NCI-H2081 (cell line): ENCODE data around the gene SH2B2.

Source experiments
- DNase-seq, 2 experiments: peaks; one replicate each; lab custom pipeline; 2025; lab: John Stamatoyannopoulos, UW

The SH2B2 gene

GRCh38 chr7:102266541-102266940, 20.1 kb upstream of the SH2B2 start:
- no peak for DNase-seq

DNA sequence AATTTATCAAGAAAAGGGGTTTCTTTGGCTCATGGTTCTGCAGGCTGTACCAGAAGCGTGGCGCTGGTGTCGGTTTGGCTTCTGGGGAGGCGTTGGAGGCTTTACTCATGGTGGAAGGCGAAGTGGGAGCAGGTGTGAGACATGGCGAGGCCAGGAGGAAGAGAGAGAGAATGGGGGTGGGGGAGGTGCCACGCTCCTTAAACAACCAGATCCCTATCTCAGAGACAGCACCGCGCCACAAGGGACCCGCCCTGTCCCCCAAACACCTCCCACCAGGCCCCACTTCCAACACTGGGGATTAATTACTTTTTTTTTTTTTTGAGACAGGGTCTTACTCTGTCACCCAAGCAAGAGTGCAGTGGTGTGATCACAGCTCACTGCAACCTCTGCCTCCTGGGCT, 18.0 kb upstream of the SH2B2 start:
- no peak for DNase-seq

DNA sequence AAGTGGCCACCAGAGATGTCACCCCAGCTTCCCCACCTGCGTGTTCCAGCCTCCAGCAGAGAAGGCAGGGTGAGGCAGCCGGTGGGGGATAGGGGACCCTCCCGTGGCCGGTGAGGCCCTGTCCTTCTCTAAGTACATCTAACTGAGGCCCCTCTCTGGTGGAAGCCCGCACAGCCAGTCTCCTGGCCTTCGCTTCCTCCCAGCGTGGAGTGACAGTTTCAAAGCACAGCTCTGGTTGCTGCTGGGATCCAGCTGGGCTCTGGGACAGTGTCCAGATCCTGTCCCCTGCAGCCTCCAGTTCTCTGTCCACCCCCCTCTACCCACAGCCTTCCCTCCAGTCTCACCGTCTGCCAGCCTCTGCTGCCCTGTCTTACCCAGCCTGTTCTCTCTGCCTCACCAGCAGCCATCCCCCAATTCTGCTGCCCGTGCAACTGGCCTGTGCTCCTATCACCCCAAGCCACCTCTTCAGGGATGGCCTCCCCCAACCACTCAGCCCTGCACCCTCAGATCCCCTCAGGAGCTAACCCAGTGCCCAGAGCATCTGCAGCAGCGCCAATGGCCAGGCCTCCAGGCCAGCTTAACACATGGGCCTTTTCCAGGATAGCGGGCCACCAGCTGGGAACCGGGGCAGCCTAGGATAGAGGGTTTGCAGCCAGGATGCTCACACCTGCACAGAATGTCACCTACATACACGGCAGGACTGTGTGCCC, 16.3 kb upstream of the SH2B2 start:
- no peak for DNase-seq

- DNase-seq: no peak
Measured at GRCh38 chr7:102271158-102271798, 15.4 kb upstream of the SH2B2 start.

DNA sequence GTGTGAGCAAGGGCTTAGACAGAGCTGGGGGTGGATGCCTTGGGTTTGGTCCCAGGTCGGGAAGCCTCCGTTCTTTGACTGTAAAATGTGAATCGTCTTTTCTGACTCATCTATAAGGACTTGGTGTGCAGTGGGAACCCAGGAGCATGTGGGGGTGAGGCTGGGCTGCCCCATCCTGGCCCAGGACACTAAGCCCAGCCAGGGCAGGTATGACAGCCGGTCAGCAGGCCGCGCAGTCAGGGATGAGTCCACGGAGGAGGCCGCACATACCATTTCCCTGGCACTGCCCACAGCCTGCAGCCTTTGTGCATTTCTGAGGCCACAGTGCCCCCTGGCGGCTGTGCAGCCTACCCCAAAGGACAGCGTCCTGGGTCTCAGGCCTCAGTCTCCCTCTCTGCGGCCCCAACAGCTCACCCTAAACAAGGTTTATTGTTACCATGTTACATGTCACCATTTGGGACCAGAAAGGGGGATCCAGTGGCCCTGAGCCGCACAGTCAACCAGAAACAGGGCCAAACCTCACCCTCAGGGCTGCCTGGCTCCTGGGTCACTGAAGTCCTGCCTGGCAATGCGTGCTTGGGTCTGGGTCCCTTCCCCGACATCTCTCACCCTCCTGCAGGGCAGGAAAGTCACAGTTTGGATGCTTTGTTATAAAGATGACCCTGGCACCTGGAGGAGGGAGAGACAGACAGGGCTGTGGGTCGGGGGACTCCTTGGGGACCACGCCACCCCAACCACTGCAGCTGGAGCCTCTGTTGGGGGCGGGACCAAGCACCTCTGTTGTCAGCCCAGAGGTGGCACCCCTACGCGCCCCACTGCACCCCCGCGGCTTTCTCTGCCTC, 14.4 kb upstream of the SH2B2 start:
- peak; percentile 63 for DNase-seq

GRCh38 chr7:102272917-102273748, 13.5 kb upstream of the SH2B2 start:
- DNase-seq: no peak

- DNase-seq: no peak
Measured at GRCh38 chr7:102273749-102274712, 12.6 kb upstream of the SH2B2 start.

GRCh38 chr7:102275123-102275703, 11.5 kb upstream of the SH2B2 start:
- DNase-seq: no peak

DNA sequence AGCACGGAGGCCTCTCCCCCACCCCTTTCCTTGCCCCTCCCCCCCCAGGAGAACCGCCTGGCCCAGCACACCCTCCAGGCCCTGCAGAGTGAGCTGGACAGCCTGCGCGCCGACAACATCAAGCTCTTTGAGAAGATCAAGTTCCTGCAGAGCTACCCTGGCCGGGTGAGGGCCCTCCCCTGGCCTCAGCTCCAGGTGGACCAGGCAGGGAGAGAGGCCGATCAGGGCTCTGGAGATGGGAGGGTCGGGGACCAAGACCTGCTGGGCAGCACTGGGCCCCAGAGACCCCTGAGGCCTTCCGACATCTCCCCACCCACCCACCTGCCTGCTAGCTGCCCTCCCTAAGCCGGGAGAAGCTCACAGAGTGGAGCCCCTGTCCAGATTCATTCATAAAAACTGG, 8.8 kb upstream of the SH2B2 start:
- DNase-seq: no peak

DNA sequence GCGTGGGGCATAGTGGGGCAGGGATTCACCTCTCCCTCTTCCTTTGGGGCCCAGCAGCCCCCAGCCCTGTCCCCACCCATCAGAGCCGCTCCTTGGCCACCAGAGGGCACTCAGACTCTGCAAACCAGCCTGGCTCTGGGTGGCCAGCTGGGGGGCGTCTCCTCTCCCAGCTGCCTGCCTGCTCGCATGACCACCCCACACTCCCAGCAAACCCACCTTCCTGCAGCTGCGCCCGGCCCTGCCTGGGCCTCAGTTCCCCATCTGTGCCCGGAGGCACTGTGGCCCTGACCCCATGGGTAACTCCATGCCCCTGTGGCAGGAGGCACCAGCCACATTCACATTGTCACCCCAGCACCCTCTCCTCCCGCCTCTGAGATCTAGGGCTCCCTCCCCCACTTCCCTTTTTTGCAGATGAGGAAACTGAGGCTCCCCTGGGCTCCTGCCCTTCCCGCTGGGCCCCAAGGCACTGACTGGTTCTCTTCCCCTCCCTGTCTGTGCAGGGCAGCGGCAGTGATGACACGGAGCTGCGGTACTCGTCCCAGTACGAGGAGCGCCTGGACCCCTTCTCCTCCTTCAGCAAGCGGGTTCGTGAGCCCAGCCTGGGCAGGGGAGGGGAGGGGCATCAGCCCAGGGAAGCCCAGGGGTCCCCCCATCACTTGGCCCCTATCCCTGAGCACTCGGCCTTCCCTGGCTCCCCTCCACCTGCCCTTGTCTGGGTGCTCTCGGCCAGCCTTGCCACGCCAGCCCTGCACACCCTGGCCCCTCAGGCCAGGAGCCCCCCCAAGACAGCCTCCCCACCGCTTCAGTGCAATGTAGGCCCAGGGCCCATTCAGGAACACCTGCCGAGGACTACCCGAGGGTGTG, 6.9 kb upstream of the SH2B2 start:
- DNase-seq: peak; percentile 68 to 77

GRCh38 chr7:102280521-102280920, 6.1 kb upstream of the SH2B2 start:
- DNase-seq: no peak

- DNase-seq: no peak
Measured at GRCh38 chr7:102281785-102282184, 4.9 kb upstream of the SH2B2 start.

DNA sequence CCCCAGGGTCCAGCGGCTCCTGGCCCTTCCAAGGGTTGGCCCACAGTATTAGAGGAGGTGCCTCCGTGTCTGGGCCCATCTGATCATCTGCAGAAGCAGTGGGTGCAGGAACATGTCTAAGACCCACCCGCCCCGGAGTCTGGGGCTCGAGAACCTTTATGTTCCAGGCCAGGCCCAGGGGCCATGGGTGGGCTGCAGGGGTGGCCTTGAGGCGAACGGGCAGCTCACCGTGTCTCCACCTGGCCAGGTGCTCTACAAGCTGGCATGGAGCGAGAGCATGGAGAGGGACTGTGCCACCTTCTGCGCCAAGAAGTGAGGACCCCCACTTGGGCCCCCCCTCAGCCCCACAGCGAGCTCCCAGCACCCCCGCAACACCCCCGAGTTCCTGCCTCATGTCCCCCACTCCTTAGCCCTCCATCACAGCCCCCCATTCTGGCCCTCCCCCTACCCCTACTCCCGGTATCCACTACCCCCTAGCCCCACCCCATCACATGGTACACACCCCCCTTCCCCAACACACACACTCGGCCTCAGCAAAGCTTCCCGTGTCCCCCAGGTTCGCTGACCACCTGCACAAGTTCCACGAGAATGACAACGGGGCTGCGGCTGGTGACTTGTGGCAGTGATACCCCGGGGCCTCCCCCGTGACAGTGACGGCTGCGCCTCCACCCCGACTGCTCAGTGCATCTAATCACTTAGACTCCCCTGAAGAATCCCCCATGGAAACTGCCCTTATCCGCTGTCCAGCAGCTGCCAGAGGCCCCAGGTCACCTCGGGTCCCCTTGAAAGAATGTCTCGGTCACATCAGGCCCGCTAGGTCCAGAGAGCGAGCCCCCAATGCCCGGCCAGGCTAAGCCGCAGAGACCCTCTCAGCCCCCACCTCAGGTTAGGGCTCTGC, 4.0 kb upstream of the SH2B2 start:
- DNase-seq: no peak

- DNase-seq: no peak
Measured at GRCh38 chr7:102283477-102284189, 3.0 kb upstream of the SH2B2 start.

- DNase-seq: no peak
Measured at GRCh38 chr7:102284399-102284798, 2.3 kb upstream of the SH2B2 start.

DNA sequence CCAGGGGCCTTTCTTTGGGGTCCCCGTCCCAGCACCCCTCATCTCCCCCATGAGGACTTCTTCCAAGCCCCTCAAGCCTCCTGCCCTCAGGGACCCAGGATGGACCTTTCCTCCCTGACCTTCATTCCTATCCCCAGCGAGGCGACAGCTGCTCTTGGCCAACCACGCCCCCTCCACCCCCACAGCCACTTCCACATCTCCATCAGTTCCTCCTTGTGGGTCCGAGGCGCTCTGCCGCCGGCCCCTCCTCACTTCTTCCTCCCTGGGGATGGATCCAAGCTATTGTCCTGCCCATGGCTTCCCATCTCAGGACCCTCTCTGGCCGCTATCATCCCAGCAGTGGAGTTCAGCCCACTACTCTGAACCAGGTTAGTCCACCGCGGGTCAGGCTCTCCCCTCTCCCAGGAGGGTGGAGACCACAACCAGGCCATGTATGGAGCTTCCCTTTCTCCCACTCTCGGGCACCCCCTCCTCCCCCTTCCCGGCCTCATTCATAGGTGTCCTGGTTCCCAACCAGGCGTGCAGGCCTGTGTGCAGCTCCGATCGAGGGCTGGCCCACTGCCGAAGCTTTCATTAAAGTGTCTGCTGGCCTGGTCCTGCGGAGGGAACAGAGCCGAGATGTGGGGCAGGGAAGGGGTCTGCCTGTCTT, 1.7 kb upstream of the SH2B2 start:
- DNase-seq: no peak

- no peak for DNase-seq
Measured at GRCh38 chr7:102285540-102286236, 980 bp upstream of the SH2B2 start.
